GM21526 (cell line): Measurements from ENCODE around the gene GLS2.
"Not testable (repeated sequence)": the region's sequence is repeated elsewhere in the genome, so short reads cannot be mapped to it uniquely, and the experiment has no call there.

ENCODE experiments used
- ATAC-seq: cut with Tn5 transposase; IDR thresholded peaks from one replicate; pipeline ENCODE4 v1.9.1; 2021; ENCODE audit warnings: moderate library complexity; ENCODE audit not compliant: unreplicated experiment, low FRiP score

Gene GLS2

DNA sequence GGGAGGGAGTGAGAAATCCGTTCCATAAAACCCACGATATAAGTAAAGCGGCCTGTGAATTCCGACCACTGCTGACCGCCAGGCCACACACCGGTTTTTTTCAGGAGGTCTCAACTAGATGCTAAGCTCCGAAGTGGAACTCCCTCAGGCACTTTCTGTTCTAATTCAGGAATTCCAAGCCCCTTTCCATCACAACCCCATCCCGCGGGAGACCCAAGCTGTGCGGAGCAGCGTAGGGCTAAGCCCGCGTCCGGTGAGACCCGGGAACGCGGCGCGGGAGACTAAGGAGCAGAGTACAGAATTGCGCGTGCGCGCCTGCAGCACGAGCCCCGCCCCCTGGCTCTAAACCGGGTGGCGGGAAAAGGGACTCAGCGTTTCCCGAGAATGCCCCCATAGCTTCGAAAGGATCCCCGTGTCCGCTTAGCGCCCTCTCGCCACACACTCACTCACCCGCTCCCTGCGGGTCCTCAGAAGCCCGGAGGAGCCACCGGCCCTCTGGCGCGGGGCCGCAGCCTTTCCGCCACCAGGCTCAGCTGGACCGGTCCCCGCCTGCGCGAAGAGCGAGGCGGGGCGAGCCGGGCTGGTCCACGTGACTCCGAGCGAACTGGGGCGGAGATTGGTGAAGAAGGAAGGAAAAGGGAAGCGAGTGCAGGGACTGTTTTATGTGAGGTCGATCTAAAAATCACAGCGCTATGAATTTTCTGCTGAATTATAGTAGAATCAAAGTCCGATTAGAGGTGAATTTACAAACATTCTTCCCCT lies 38.9 kb downstream of the GLS2 start, which contains the start of gene TIMELESS:
TIMELESS (minus strand) TSS at position 567 of the 762 bp plus-strand sequence. CDS start 15,256 bp downstream, outside the sequence.
- ATAC-seq = peak; percentile 84

- not testable (repeated sequence) for ATAC-seq
These were observed 44.8 kb downstream of the GLS2 start for GRCh38 chr12:56443208-56443607.

- no peak for ATAC-seq
These were observed 50.4 kb downstream of the GLS2 start for GRCh38 chr12:56437430-56438176.

DNA sequence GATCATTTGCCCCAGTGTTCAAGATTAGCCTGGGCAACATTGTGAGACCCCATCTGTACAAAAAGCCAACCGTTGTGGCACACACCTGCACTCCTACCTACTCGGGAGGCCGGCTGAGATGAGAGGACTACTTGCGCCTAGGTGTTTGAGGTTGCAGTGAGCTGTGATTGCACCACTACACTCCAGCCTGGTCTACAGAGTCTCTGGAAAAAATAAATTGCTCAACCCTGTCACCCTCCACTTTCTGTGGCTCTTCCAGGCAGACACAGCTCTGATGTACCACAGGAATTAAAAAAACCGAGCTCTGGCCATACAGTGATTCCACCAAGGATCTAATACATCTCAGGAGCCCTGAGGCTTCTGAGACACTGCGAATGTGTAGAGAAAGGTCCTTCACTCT lies 53.1 kb downstream of the GLS2 start:
- ATAC-seq = no peak

- no peak for ATAC-seq
These were observed 56.1 kb downstream of the GLS2 start for GRCh38 chr12:56431850-56432249.

DNA sequence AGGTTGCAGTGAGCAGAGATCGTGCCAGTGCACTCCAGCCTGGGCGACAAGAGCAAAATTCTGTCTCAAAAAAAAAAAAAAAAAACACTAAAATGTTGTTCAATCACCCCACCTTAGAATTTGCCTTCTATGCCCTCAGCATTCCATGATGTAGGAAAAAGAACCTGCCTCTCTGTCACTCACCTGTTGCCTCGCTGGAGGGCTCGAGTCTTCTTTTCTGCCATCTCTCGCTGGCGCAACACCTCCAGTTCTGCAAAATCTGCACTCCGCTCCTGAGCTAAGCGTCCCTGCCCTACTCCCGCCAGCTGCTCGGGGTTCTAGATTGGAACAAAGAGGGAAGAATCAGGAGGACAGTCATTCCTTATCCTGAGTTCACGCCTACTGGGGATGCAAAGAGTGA lies 56.7 kb downstream of the GLS2 start:
- no peak for ATAC-seq

DNA sequence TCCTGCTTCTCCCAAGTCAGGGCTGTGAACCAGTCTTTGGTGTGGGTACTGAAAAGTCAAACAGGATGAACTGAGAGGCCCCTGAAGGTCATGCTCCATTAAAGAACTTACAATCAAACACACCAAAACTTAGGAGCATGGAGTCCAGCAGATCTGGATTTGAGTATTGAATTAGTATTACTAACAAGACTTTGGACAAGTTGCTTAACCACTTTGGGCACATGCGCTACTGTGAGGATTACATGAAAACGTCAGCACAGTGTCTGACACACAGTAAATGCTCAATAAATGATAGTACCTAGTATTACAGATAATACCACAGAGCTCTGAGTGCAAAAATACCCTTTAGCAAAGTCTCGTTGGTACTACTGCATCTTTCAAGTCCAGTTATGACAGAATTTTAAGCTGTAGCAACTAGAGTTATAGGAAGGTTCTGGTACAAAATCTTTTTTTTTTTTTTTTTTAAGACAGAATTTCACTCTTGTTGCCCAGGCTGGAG lies 62.0 kb downstream of the GLS2 start:
- no peak for ATAC-seq

DNA sequence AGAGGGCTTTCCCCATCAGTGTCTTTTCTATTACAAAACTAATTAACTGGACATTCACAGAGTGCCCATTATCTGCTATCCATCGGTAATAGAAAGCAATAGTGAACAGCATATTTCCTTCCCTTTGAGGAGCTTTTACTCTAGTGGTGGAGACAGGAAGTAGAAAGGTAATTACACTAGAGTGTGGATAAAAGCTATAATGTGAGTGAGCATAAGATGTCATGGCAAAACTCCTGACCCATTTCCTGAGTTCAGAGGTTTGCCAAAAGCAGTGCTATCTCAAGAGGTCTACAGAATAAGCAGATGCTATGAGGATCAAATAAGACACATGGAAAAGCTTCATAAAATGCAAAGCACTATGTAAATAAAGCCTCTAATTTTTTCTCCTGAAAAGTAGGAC lies 62.8 kb downstream of the GLS2 start:
- no peak for ATAC-seq
